HCT116 (cell line): Measurements from ENCODE around the gene SPATS2L. TPM values are rescaled to one million over a fixed set of nuclear protein-coding genes. Genes with fewer than 3 reads are reported as not detected.

Source experiments
- ATAC-seq: fragments of 200-7000 bp; cut with Tn5 transposase; 2 replicates; pipeline ENCODE4 v1.9.1; 2020; ENCODE audit warnings: mild to moderate bottlenecking, moderate library complexity
- BruUV-seq: library from RNA; stranded (reverse); fragments of 400-500 nt; replicated peaks from 2 replicates; lab custom pipeline; 2021; lab: Mats Ljungman, UMichigan
- CTCF ChIA-PET: fragments of 300-600 bp; sonication (Branson Sonifier 250); formaldehyde crosslinking; loops from one replicate; lab custom pipeline; 2021; ENCODE audit warnings: antibody characterized with exemption; lab: Charles Lee
- POLR2A ChIA-PET: fragments of 300-600, 350-600 bp; sonication (Branson Sonifier 250); formaldehyde crosslinking; loops from one replicate; lab custom pipeline; 2021; ENCODE audit warnings: antibody characterized with exemption; lab: Charles Lee
- RAD21 ChIA-PET, 2 experiments: fragments of 300-600 bp; sonication (Branson Sonifier 250); formaldehyde crosslinking; loops; one replicate each; lab custom pipeline; 2023; ENCODE audit warnings: low total read pairs in 2 of 2; ENCODE audit not compliant: uncharacterized antibody in 2 of 2, unreplicated experiment in 2 of 2, low non-redundant PET in 1 of 2; lab: Charles Lee
- DNase-seq: peaks from one replicate; pipeline ENCODE4 v3.0.0-alpha.2; 2010; ENCODE audit warnings: low read depth, low spot score
- H2AFZ ChIP-seq: fragments of 200-600 bp; shearing (Covaris generic), sonication (generic); 2 replicates; pipeline ENCODE4 v1.6.1; 2017; ENCODE audit warnings: low read depth, mixed run types, mixed read lengths, antibody characterized with exemption, low read length; ENCODE audit not compliant: poor library complexity, severe bottlenecking
- H3K27ac ChIP-seq: 2 replicates; pipeline ENCODE4 v1.5.1; 2012; ENCODE audit warnings: low read depth, low read length
- H3K27me3 ChIP-seq: fragments of 200-600 bp; sonication (generic); 2 replicates; pipeline ENCODE4 v1.6.1; 2016; ENCODE audit warnings: mixed run types, low read length, mixed read lengths; ENCODE audit not compliant: insufficient read depth
- H3K36me3 ChIP-seq, 2 experiments: fragments of 200-500 bp in 1 of 2; fragments of 200-600 bp in 1 of 2; sonication (Bioruptor generic) in 1 of 2; sonication (generic) in 1 of 2; 2 replicates each; pipeline versions ENCODE4 v1.5.1 to v1.6.1; 2014 to 2016; ENCODE audit warnings: low read length in 2 of 2, inconsistent platforms in 1 of 2, mixed read lengths in 1 of 2, mixed run types in 1 of 2; ENCODE audit not compliant: insufficient read depth in 2 of 2, control insufficient read depth in 1 of 2
- H3K4me1 ChIP-seq, 2 experiments: fragments of 200-600 bp in 1 of 2; sonication (generic) in 1 of 2; 2 replicates each; pipeline versions ENCODE4 v1.5.1 to v1.6.1; 2012 to 2017; ENCODE audit warnings: low read length in 2 of 2, inconsistent platforms in 1 of 2, mild to moderate bottlenecking in 1 of 2, mixed read lengths in 1 of 2, mixed run types in 1 of 2, moderate library complexity in 1 of 2; ENCODE audit not compliant: insufficient read depth in 2 of 2, control insufficient read depth in 1 of 2
- H3K4me2 ChIP-seq: fragments of 200-600 bp; sonication (generic); 2 replicates; pipeline ENCODE4 v1.6.1; 2017; ENCODE audit warnings: mixed run types, low read length, mixed read lengths
- H3K4me3 ChIP-seq, 2 experiments: fragments of 200-600 bp in 1 of 2; sonication (generic) in 1 of 2; replicated peaks in 1 of 2; 2 replicates each; pipeline ENCODE4 v1.5.1; 2011 to 2016; ENCODE audit warnings: low read length in 2 of 2, control low read depth in 1 of 2, low read depth in 1 of 2, mild to moderate bottlenecking in 1 of 2, mixed read lengths in 1 of 2, mixed run types in 1 of 2
- H3K79me2 ChIP-seq: fragments of 200-600 bp; sonication (generic); 2 replicates; pipeline ENCODE4 v1.6.1; 2017; ENCODE audit warnings: mild to moderate bottlenecking, mixed run types, low read length, moderate library complexity, mixed read lengths; ENCODE audit not compliant: insufficient read depth
- H3K9ac ChIP-seq: fragments of 200-600 bp; sonication (generic); 2 replicates; pipeline ENCODE4 v1.6.1; 2016; ENCODE audit warnings: low read length, mixed read lengths
- H3K9me2 ChIP-seq: fragments of 200-600 bp; sonication (generic), shearing (Covaris generic); 2 replicates; pipeline ENCODE4 v1.6.1; 2017; ENCODE audit warnings: mixed run types, mild to moderate bottlenecking, moderate library complexity; ENCODE audit not compliant: insufficient read depth
- H3K9me3 ChIP-seq, 2 experiments: fragments of 200-500 bp in 1 of 2; fragments of 200-600 bp in 1 of 2; sonication (Bioruptor generic) in 1 of 2; sonication (generic) in 1 of 2; 2 replicates each; pipeline ENCODE4 v1.6.1; 2014 to 2017; ENCODE audit warnings: low read length in 2 of 2, mixed read lengths in 2 of 2, inconsistent platforms in 1 of 2, low read depth in 1 of 2, mild to moderate bottlenecking in 1 of 2, mixed run types in 1 of 2, moderate library complexity in 1 of 2; ENCODE audit not compliant: control insufficient read depth in 1 of 2, insufficient read depth in 1 of 2
- H4K20me1 ChIP-seq: fragments of 200-600 bp; sonication (generic), shearing (Covaris generic); 2 replicates; pipeline ENCODE4 v1.6.1; 2017; ENCODE audit warnings: mixed run types, mild to moderate bottlenecking, moderate library complexity; ENCODE audit not compliant: insufficient read depth
- CTCF ChIP-seq, 3 experiments: fragments of 200-600 bp in 1 of 3; sonication (generic) in 1 of 3; IDR thresholded peaks in 2 of 3; conservative IDR thresholded peaks in 1 of 3; 2 replicates each; pipeline ENCODE4 v1.5.1; 2012 to 2017; ENCODE audit warnings: low read depth in 2 of 3, low read length in 2 of 3, antibody characterized with exemption in 1 of 3, borderline replicate concordance in 1 of 3, control low read depth in 1 of 3, mild to moderate bottlenecking in 1 of 3, mixed read lengths in 1 of 3, mixed run types in 1 of 3, moderate library complexity in 1 of 3; ENCODE audit not compliant: insufficient read depth in 1 of 3
- EZH2 ChIP-seq: fragments of 200-600 bp; sonication (generic); IDR thresholded peaks from 2 replicates; pipeline ENCODE4 v1.6.1; 2017; ENCODE audit warnings: antibody characterized with exemption, mixed run types
- JUND ChIP-seq: IDR thresholded peaks from 2 replicates; pipeline ENCODE4 v1.6.1; 2012
- POLR2A ChIP-seq: IDR thresholded peaks from 2 replicates; pipeline ENCODE4 v1.7.0; 2011; ENCODE audit warnings: borderline replicate concordance; ENCODE audit not compliant: insufficient read depth, insufficient read length; ENCODE audit errors: extremely low read depth
- SRF ChIP-seq: IDR thresholded peaks from 2 replicates; pipeline ENCODE4 v1.6.1; 2012; ENCODE audit warnings: low read depth
- intact Hi-C: fragments of 100-400 bp; cut with micrococcal nuclease; formaldehyde crosslinking; loops from 2 replicates; pipeline ENCODE4 v1.10.0; 2022
- total RNA-seq: library from RNA; stranded (reverse); gene quantifications from one replicate; pipeline ENCODE4 v1.2.1, GENCODE V29; 2021; ENCODE audit not compliant: unreplicated experiment

SPATS2L gene
- total RNA-seq, 1 experiment from 2014 or later: 87.1 TPM

- no peak overlapping the region for H3K9ac ChIP-seq
- H3K9me3 ChIP-seq: no peaks in the 10 kb centered on the region
- no peak overlapping the region for H2AFZ ChIP-seq
- H3K27ac ChIP-seq: no peak overlapping the region
- no peak overlapping the region for H3K4me3 ChIP-seq
- DNase-seq: no peak
- CTCF ChIA-PET: interaction anchor here (1.6 to 2.7 kb wide), 2 partner anchors 8 to 507 kb away, joined by 3 to 13 read pairs; no protein-coding TSS in a partner anchor
- intact Hi-C loops: no loop called here
- RAD21 ChIA-PET: no interaction called here
- no peaks in the 10 kb centered on the region for H3K4me1 ChIP-seq
- H3K9me2 ChIP-seq: no peaks in the 10 kb centered on the region
- H4K20me1 ChIP-seq: no peaks in the 10 kb centered on the region
- TF ChIP-seq SRF (no peak), EZH2 (no peak), JUND (no peak), POLR2A (no peak)
- H3K4me2 ChIP-seq: no peak overlapping the region
- ATAC-seq: no peak
- no peaks in the 10 kb centered on the region for H3K27me3 ChIP-seq
- no peaks in the 10 kb centered on the region for H3K79me2 ChIP-seq
- BruUV-seq: no TSS peak
- peaks cover 0 to 8% of the 10 kb centered on the region in 2 experiments; a peak in 2 of 4 replicates for H3K36me3 ChIP-seq
- POLR2A ChIA-PET: no interaction called here
These were observed 186.2 kb downstream of the SPATS2L start for GRCh38 chr2:200492656-200493055.

GRCh38 chr2:200494048-200494447, 187.6 kb downstream of the SPATS2L start:
- DNase-seq (no peak), ATAC-seq (no peak)
- Histone ChIP-seq H3K9me2 (no peaks in the 10 kb centered on the region), H3K4me2 (no peak overlapping the region), H3K27me3 (no peaks in the 10 kb centered on the region), H3K4me3 (no peak overlapping the region), H3K9me3 (no peaks in the 10 kb centered on the region), H3K36me3 (peaks cover 0 to 8% of the 10 kb centered on the region in 2 experiments; a peak in 3 of 4 replicates), H3K4me1 (no peaks in the 10 kb centered on the region), H3K79me2 (no peaks in the 10 kb centered on the region), H3K27ac (no peak overlapping the region), H4K20me1 (no peaks in the 10 kb centered on the region), H3K9ac (no peak overlapping the region), H2AFZ (no peak overlapping the region)
- no TSS peak for BruUV-seq
- ChIA-PET POLR2A (no interaction called here), CTCF (interaction anchor here (1.1 to 2.7 kb wide), 2 partner anchors 10 to 13 kb away, joined by 3 to 13 read pairs; no protein-coding TSS in a partner anchor), RAD21 (no interaction called here)
- intact Hi-C loops: no loop called here
- TF ChIP-seq CTCF (IDR thresholded peaks at IDR 0.05 in 2 of 3, conservative IDR thresholded peaks at IDR 0.05 in 1 of 3; ENCODE audit: borderline replicate concordance in 1 of 3, insufficient read depth in 1 of 3, low read depth in 2 of 3, low read length in 2 of 3): no peak
